ENCODE results near the gene SLC22A16. TPM values are rescaled to one million over a fixed set of nuclear protein-coding genes. Genes with fewer than 3 reads are reported as not detected.
A peak's percentile ranks its signal among the peaks of the same experiment; 100 is the strongest.

SLC22A16 gene
- total and polyA plus RNA-seq, 7 donors: 0.14 to 0.36 (median 0.20) TPM; not detected in 4

- H3K9me3 ChIP-seq: no peaks in the 10 kb centered on the region
- TF ChIP-seq EP300 (IDR thresholded peaks at IDR 0.05) (peak in 1 of 4 donors; percentile 5), POLR2A (IDR thresholded peaks at IDR 0.05) (no peak), POLR2AphosphoS5 (IDR thresholded peaks at IDR 0.05) (peak; percentile 60 to 77 (median 65))
- TF ChIP-seq, protein P1, sequence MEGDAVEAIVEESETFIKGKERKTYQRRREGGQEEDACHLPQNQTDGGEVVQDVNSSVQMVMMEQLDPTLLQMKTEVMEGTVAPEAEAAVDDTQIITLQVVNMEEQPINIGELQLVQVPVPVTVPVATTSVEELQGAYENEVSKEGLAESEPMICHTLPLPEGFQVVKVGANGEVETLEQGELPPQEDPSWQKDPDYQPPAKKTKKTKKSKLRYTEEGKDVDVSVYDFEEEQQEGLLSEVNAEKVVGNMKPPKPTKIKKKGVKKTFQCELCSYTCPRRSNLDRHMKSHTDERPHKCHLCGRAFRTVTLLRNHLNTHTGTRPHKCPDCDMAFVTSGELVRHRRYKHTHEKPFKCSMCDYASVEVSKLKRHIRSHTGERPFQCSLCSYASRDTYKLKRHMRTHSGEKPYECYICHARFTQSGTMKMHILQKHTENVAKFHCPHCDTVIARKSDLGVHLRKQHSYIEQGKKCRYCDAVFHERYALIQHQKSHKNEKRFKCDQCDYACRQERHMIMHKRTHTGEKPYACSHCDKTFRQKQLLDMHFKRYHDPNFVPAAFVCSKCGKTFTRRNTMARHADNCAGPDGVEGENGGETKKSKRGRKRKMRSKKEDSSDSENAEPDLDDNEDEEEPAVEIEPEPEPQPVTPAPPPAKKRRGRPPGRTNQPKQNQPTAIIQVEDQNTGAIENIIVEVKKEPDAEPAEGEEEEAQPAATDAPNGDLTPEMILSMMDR (IDR thresholded peaks at IDR 0.05): no peak
- WGBS, 2 donors: 69 to 74% methylated on average over 12 of the region's 12 CpGs
- H3K4me3 ChIP-seq: peak within 1 kb of the TSS; percentile 22 to 41 (median 38)
- intact Hi-C loops (cut with DNase I): no loop called here
- H3K27ac ChIP-seq: peak within 1 kb of the TSS; percentile 72 to 83 (median 82)
- peak; percentile 92 for DNase-seq
- H3K4me1 ChIP-seq: peaks cover 0 to 19% (median 17%) of the 10 kb centered on the region in 4 donors
- H3K27me3 ChIP-seq: no peaks in the 10 kb centered on the region
- H3K36me3 ChIP-seq: no peaks in the 10 kb centered on the region
Observed at GRCh38 chr6:110415086-110415916, 61.1 kb downstream of the SLC22A16 start, which contains the start of gene DDO. DDO (minus strand) TSS chr6:110415575; CDS start chr6:110413462, 2,113 bp downstream.

DNA sequence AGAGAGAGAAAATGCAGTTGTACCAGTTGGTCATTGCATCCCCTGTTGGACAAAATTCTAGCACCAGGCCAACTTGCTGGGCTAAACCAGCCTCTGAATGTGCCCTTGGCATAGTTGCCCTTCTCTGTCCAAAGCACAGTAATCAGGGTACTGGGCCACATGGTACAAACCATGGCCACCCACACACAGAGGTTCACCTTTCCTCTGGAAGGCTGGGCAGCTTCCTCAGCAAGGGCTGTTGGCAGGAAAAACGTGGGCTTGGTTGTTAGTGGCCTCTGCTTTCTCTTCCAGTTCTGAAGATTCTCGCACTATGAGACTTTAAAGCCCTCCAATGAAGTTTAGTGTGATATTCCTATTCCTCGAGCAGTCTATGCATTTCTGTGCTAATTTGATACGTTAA lies 61.7 kb downstream of the SLC22A16 start:
- intact Hi-C loops (cut with DNase I): no loop called here
- DNase-seq: no peak
- WGBS, 2 donors: 68 to 77% methylated on average over 4 of the region's 4 CpGs

DNA sequence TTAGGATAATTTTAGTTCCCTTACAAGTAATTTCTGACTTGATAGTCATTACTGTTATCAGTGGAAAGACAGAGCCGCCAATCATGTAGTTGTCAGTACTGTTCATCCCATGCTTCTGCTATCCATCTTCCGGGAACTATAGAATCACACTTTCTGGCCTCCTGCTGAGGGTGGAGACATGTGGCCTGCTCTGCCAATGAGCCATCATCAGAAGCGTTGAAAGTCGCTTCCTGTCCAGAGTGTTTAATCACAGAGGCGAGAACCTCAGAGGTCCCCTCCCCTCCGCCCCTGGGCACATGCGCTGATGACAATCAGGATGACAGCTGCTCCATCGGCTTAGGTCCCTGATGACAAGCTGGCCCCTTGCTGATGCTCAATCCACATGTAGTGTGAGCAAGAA lies 64.1 kb downstream of the SLC22A16 start:
- peaks cover 0 to 19% (median 17%) of the 10 kb centered on the region in 4 donors for H3K4me1 ChIP-seq
- intact Hi-C loops (cut with DNase I): no loop called here
- 88 to 93% methylated on average over 8 of the region's 8 CpGs for WGBS, 2 donors
- no peak overlapping the region for H3K27ac ChIP-seq
- DNase-seq: no peak
- no peaks in the 10 kb centered on the region for H3K27me3 ChIP-seq
- peaks cover 0 to 3% (median 0%) of the 10 kb centered on the region in 4 donors for H3K36me3 ChIP-seq
- H3K9me3 ChIP-seq: no peaks in the 10 kb centered on the region
- no peak for TF ChIP-seq POLR2AphosphoS5 (IDR thresholded peaks at IDR 0.05)
- no peak for TF ChIP-seq POLR2A (IDR thresholded peaks at IDR 0.05)
- TF ChIP-seq EP300 (IDR thresholded peaks at IDR 0.05): no peak
- TF ChIP-seq, protein P1 (IDR thresholded peaks at IDR 0.05): no peak
- no peak overlapping the region for H3K4me3 ChIP-seq

More for the DNA sequence above, 61.7 kb downstream of the SLC22A16 start:
- Histone ChIP-seq H3K4me3 (peak overlapping the region in 3 of 4 donors; percentile 36 to 41 (median 39)), H3K9me3 (no peaks in the 10 kb centered on the region), H3K27me3 (no peaks in the 10 kb centered on the region), H3K4me1 (peaks cover 0 to 19% (median 17%) of the 10 kb centered on the region in 4 donors), H3K36me3 (no peaks in the 10 kb centered on the region), H3K27ac (peak overlapping the region; percentile 72 to 83 (median 82))
- TF ChIP-seq POLR2AphosphoS5 (IDR thresholded peaks at IDR 0.05) (no peak), EP300 (IDR thresholded peaks at IDR 0.05) (no peak), POLR2A (IDR thresholded peaks at IDR 0.05) (no peak)
- TF ChIP-seq, protein P1 (IDR thresholded peaks at IDR 0.05): no peak

DNA sequence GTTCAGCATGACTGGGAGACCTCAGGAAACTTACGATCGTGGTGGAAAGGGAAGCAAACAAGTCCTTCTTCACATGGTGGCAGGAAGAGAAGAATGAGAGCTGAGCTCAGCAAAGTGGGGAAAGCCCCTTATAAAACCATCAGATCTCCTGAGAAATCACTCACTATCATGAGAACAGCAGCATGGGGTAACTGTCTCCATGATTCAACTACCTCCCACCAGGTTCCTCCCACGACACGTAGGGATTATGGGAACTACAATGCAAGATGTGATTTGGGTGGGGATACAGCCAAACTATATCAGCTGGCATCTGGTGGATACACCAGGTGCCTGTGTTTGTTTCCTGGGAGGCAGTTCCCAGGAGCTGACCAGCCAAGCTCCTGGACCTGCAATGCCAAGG lies 65.9 kb downstream of the SLC22A16 start:
- no peak for DNase-seq
- Histone ChIP-seq H3K4me1 (peaks cover 0 to 9% (median 9%) of the 10 kb centered on the region in 4 donors), H3K4me3 (no peak overlapping the region), H3K9me3 (no peaks in the 10 kb centered on the region), H3K36me3 (peaks cover 0 to 3% (median 0%) of the 10 kb centered on the region in 4 donors), H3K27ac (no peak overlapping the region), H3K27me3 (no peaks in the 10 kb centered on the region)
- WGBS, 2 donors: 57 to 71% methylated on average over 4 of the region's 4 CpGs
- intact Hi-C loops (cut with DNase I): no loop called here
- no peak for TF ChIP-seq EP300 (IDR thresholded peaks at IDR 0.05)

DNA sequence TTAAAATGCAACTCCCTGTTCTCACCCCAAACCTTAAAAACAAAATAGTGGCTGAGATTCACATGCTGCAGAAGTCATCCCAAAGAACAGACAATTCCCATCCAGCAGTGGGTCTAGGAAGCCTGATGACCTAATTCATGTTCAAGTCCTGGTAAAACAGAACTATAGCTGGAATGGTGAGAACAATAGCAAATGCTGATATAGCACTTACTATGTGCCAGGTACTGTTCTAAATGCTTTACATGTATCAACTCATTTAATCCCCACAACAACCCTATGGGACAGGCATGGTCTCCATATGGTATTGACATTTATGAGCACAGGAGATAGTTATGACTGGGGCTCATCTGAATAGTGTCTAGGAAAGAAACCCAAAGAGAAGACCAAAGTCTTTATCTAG lies 66.6 kb downstream of the SLC22A16 start:
- peaks cover 0 to 4% (median 3%) of the 10 kb centered on the region in 4 donors for H3K4me1 ChIP-seq
- H3K27ac ChIP-seq: no peak overlapping the region
- peaks cover 0 to 3% (median 0%) of the 10 kb centered on the region in 4 donors for H3K36me3 ChIP-seq
- H3K9me3 ChIP-seq: no peaks in the 10 kb centered on the region
- no peak for TF ChIP-seq POLR2A (IDR thresholded peaks at IDR 0.05)
- H3K4me3 ChIP-seq: no peak overlapping the region
- DNase-seq: no peak
- H3K27me3 ChIP-seq: no peaks in the 10 kb centered on the region
- intact Hi-C loops (cut with DNase I): no loop called here
